Activated naive CD4-positive, alpha-beta T cell treated with anti-CD3 and anti-CD28 coated beads, Interleukin-2, amount 50 U/mL, for 72 hours (primary cell): Measurements from ENCODE around the gene CHST13. TPM values are rescaled to one million over a fixed set of nuclear protein-coding genes. Genes with fewer than 3 reads are reported as not detected.

ENCODE experiments used
- ATAC-seq, 2 donors: fragments of 150-1000 bp; cut with Tn5 transposase; 2 replicates each; pipeline ENCODE4 v1.10.0; 2021; ENCODE audit warnings: mild to moderate bottlenecking in 2 of 2, moderate library complexity in 2 of 2
- DNase-seq, 2 donors: peaks; one replicate each; pipeline ENCODE4 v3.0.0; 2021 to 2022; ENCODE audit warnings: low spot score in 2 of 2
- H3K27ac Mint-ChIP-seq, 2 donors: one replicate each; pipeline ENCODE4 v1.8.0; 2022; ENCODE audit warnings: mild to moderate bottlenecking in 2 of 2, mixed read lengths in 2 of 2
- H3K36me3 Mint-ChIP-seq, 2 donors: one replicate each; pipeline ENCODE4 v1.8.0; 2022; ENCODE audit warnings: mixed read lengths in 2 of 2
- H3K9me3 Mint-ChIP-seq, 2 donors: one replicate each; pipeline ENCODE4 v1.8.0; 2022; ENCODE audit warnings: mixed read lengths in 2 of 2
- total RNA-seq, 2 donors: library from RNA; stranded (reverse); gene quantifications; one replicate each; pipeline ENCODE4 v1.2.3, GENCODE V29; 2022

Gene CHST13
- total RNA-seq, 2 donors from 2014 or later, result not detected

DNA sequence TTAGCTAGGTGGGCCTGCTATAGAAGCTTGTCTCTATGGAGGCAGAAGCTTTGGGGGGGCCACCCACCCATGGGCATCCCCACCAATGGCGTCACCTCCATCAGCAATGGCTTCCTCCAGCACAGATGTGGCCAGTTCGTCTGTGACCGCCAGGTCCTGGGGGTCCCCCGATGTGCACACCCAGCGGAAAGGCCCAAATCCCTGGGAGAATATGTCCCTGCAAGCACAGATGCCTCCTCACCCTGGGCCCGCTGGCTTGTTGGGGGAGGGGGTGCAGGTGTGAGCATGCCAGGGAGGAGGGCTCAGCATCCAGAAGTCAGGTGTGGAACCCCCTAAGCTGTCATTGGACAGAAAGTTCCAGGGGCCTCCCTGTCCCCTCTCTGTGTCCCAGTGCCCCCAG is 26.0 kb upstream of the CHST13 start:
- H3K9me3 Mint-ChIP-seq, result no peaks in the 10 kb centered on the region
- no peak for DNase-seq
- no peak for ATAC-seq
- no peaks in the 10 kb centered on the region for H3K36me3 Mint-ChIP-seq
- H3K27ac Mint-ChIP-seq, result no peak overlapping the region

DNA sequence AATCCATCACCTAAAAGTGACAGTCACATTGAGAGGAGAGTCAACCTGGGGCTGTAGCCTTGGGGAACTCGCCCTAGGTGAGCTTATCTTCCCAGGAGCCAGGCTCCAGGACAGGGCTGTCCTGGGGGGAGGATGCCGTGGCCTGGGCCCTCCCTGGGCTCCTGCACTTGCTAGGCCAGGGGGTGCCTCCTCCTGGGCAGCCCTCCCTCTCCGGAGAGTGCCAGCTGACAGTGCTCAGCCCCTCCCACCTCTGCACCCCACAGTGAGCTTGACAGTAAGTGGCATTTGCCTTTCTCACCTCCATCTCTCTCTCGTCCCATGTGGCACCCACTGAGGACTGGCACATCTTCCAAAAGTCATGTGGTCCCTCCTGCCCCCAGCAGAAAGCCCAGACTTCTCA is 25.5 kb upstream of the CHST13 start:
- ATAC-seq, result no peak
- Mint-ChIP-seq H3K9me3 (no peaks in the 10 kb centered on the region), H3K27ac (no peak overlapping the region), H3K36me3 (no peaks in the 10 kb centered on the region)
- no peak for DNase-seq

DNA sequence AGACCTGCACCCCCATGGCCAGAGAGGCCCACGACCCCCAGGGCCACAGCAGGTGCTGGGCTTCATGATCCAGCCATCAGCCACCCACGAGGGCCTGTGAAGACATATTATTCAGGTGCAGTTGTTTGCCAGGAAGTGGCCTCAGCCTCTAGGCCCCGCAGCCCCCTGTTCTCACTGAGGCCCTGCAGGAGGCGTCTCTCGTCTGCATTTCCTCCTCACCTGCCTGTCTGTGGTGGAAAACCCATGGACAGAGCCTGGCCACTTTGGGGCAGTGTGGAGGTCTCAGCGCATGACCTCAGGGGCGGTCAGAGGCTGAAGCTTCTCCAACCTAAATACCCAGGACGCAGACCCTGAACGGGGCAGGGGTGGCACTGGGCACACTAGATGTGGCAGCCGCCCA is 25.0 kb upstream of the CHST13 start:
- no peak for ATAC-seq
- no peaks in the 10 kb centered on the region for H3K9me3 Mint-ChIP-seq
- no peak for DNase-seq
- no peak overlapping the region for H3K27ac Mint-ChIP-seq
- H3K36me3 Mint-ChIP-seq, result no peaks in the 10 kb centered on the region

GRCh38 chr3:126499401-126499800 is 24.6 kb upstream of the CHST13 start:
- Mint-ChIP-seq H3K27ac (no peak overlapping the region), H3K36me3 (no peaks in the 10 kb centered on the region), H3K9me3 (no peaks in the 10 kb centered on the region)
- no peak for ATAC-seq
- DNase-seq, result no peak

GRCh38 chr3:126500016-126500415 is 23.9 kb upstream of the CHST13 start:
- Mint-ChIP-seq H3K9me3 (no peaks in the 10 kb centered on the region), H3K36me3 (no peaks in the 10 kb centered on the region), H3K27ac (no peak overlapping the region)
- ATAC-seq (no peak), DNase-seq (no peak)

- ATAC-seq (no peak), DNase-seq (no peak)
- H3K9me3 Mint-ChIP-seq, result no peaks in the 10 kb centered on the region
- H3K36me3 Mint-ChIP-seq, result no peaks in the 10 kb centered on the region
- no peak overlapping the region for H3K27ac Mint-ChIP-seq
Observed at GRCh38 chr3:126501054-126501453, 22.9 kb upstream of the CHST13 start.

- no peak overlapping the region for H3K27ac Mint-ChIP-seq
- ATAC-seq, result no peak
- H3K9me3 Mint-ChIP-seq, result no peaks in the 10 kb centered on the region
- H3K36me3 Mint-ChIP-seq, result no peaks in the 10 kb centered on the region
- no peak for DNase-seq
Observed at GRCh38 chr3:126501736-126502135, 22.2 kb upstream of the CHST13 start.

DNA sequence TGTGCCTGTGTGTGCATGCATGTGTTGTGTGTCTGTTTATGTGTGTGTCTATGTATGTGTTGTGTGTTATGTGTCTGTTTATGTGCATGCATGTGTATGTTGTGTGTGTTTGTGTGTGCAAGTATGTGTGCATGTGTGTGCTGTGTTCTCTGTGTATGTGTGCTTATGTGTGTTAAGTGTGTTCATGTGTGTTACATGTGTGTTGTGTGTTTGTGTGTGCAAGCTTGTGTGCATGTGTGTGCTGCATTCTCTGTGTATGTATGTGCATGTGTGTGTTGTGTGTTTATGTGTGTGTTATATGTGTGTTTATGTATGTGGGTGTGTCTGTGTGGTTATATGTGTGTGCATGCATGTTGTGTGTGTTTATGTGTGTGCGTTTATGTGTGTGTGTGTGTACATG is 21.3 kb upstream of the CHST13 start:
- DNase-seq (no peak), ATAC-seq (no peak)
- no peaks in the 10 kb centered on the region for H3K9me3 Mint-ChIP-seq
- H3K27ac Mint-ChIP-seq, result no peak overlapping the region
- no peaks in the 10 kb centered on the region for H3K36me3 Mint-ChIP-seq

GRCh38 chr3:126503701-126504100 is 20.3 kb upstream of the CHST13 start:
- DNase-seq, result no peak
- no peak overlapping the region for H3K27ac Mint-ChIP-seq
- ATAC-seq, result no peak
- H3K9me3 Mint-ChIP-seq, result no peaks in the 10 kb centered on the region
- H3K36me3 Mint-ChIP-seq, result no peaks in the 10 kb centered on the region

GRCh38 chr3:126507886-126508285 is 16.1 kb upstream of the CHST13 start:
- Mint-ChIP-seq H3K27ac (no peak overlapping the region), H3K36me3 (no peaks in the 10 kb centered on the region), H3K9me3 (no peaks in the 10 kb centered on the region)
- ATAC-seq, result no peak
- no peak for DNase-seq

- DNase-seq (no peak), ATAC-seq (no peak)
- H3K36me3 Mint-ChIP-seq, result no peaks in the 10 kb centered on the region
- H3K27ac Mint-ChIP-seq, result no peak overlapping the region
- no peaks in the 10 kb centered on the region for H3K9me3 Mint-ChIP-seq
Observed at GRCh38 chr3:126508564-126508964, 15.4 kb upstream of the CHST13 start.

GRCh38 chr3:126509597-126510307 is 14.2 kb upstream of the CHST13 start:
- DNase-seq, result peak in 1 of 2 donors; percentile 11
- Mint-ChIP-seq H3K9me3 (no peaks in the 10 kb centered on the region), H3K36me3 (no peaks in the 10 kb centered on the region), H3K27ac (no peak overlapping the region)
- ATAC-seq, result no peak

DNA sequence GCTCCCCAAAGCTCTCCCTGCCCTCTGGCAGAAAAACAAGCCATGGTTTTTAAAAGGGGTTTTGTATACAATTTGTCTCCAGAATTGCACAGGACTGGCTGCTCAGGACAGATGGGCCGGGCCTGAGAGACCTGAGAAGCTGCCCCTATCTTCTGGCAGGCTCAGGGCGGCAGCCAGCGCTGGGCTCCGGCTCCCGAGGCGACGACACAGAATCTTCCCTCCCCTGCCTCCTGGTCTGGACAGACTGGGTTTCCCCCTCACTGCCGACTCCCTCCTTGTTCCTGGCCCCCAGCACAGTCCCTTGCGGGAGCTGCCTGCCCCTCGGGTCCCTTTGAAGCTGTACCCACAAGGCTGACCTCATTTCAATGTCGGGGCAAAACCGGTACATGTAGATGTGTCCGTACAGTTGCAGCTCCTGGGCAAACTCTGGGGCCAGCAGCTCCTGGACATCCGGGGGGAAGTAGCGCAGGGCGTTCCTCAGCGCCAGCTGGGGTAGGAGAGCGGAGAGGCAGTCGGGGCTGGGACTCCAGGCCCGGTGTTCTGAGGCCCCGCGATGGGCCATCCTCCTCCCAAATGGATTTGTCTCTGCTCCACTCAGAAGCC is 13.5 kb upstream of the CHST13 start:
- peak in 1 of 2 donors; percentile 34 for DNase-seq
- ATAC-seq, result no peak
- Mint-ChIP-seq H3K9me3 (no peaks in the 10 kb centered on the region), H3K27ac (peak overlapping the region in 1 of 2 donors; percentile 11), H3K36me3 (no peaks in the 10 kb centered on the region)

DNA sequence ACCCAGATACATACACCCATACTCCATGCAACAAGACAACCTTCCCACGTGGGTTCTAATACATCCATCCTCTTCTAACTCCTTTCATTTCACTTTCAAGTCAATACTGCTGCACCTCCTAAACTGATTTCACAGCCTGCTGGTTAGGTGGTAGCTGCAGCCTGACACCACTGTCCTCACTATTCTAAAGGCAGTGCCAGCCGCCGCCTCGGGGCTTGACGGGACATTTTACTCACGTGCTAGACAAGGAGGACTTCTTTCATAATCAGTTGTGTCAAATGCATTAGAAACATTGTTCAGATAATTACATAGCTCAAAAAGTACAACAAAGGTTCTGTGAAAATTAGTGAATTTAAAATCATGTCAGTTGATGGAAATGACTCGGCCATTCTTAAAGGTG is 12.7 kb upstream of the CHST13 start:
- Mint-ChIP-seq H3K27ac (peak overlapping the region in 1 of 2 donors; percentile 11), H3K36me3 (no peaks in the 10 kb centered on the region), H3K9me3 (no peaks in the 10 kb centered on the region)
- DNase-seq (peak in 1 of 2 donors; percentile 16), ATAC-seq (no peak)

DNA sequence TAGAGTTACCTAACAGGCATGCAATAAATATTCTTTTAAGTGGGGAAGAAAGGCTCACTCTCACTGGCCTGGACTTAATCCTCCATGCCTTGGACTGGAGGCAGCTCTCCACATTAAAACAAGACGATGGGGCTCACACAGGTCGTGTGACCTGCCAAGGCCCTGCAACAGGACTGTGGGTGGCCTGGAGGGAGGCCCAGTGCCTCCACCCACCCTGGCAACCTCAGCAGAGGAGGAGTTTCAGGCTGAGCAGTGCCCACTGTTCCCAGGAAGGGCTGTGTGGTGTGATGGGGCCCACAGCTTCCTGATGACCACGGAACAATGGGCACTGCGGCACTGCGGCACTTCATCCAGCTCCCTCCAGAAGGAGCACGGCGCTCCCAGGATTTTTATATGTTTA is 11.9 kb upstream of the CHST13 start:
- ATAC-seq, result no peak
- Mint-ChIP-seq H3K27ac (no peak overlapping the region), H3K36me3 (no peaks in the 10 kb centered on the region), H3K9me3 (no peaks in the 10 kb centered on the region)
- DNase-seq, result no peak

- ATAC-seq (no peak), DNase-seq (no peak)
- Mint-ChIP-seq H3K9me3 (no peaks in the 10 kb centered on the region), H3K36me3 (no peaks in the 10 kb centered on the region), H3K27ac (no peak overlapping the region)
Observed at GRCh38 chr3:126512916-126513650, 10.9 kb upstream of the CHST13 start.

DNA sequence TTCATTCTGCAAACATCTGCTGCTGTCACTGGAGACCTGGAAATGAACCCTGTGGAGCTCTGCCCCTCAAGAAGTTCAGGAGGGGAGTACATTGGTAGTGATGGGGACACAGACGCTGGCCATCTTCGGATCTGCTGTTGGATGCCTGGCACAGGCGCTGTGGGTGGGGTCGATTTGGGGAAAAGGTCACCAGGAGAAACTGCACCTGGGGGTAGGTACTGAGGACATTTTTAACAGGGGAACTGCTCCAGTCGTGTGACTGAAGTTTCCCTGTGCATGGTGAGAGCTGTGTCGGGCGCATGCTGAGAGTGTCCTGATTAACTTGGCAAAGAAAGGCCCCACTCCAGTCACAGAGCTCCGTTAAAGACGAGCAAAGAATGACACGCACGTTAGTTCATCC is 9.8 kb upstream of the CHST13 start:
- H3K36me3 Mint-ChIP-seq, result no peaks in the 10 kb centered on the region
- no peak for DNase-seq
- no peak for ATAC-seq
- no peak overlapping the region for H3K27ac Mint-ChIP-seq
- no peaks in the 10 kb centered on the region for H3K9me3 Mint-ChIP-seq
